Loucy (cell line): Measurements from ENCODE around the gene RCE1.

Experiments used
- H2AFZ ChIP-seq: fragments of 200-600 bp; sonication (generic); 2 replicates; pipeline ENCODE4 v1.6.0; 2016; ENCODE audit warnings: antibody characterized with exemption, mild to moderate bottlenecking, low read length, moderate library complexity
- H3F3A ChIP-seq: fragments of 200-600 bp; 2 replicates; pipeline ENCODE4 v1.6.0; 2016; ENCODE audit warnings: antibody characterized with exemption, low read depth, mild to moderate bottlenecking
- H3K27me3 ChIP-seq: fragments of 200-600 bp; sonication (generic); 2 replicates; pipeline ENCODE4 v1.6.1; 2014; ENCODE audit warnings: low read length, mild to moderate bottlenecking; ENCODE audit not compliant: insufficient read depth, poor library complexity, severe bottlenecking
- H3K36me3 ChIP-seq: fragments of 200-600 bp; sonication (generic); 2 replicates; pipeline ENCODE4 v1.6.1; 2016; ENCODE audit warnings: low read length; ENCODE audit not compliant: insufficient read depth
- H3K4me1 ChIP-seq: fragments of 200-600 bp; sonication (generic); 2 replicates; pipeline ENCODE4 v1.5.1; 2014; ENCODE audit warnings: low read length, mild to moderate bottlenecking; ENCODE audit not compliant: insufficient read depth, poor library complexity, severe bottlenecking
- H3K4me2 ChIP-seq: fragments of 200-600 bp; sonication (generic); 2 replicates; pipeline ENCODE4 v1.6.0; 2014; ENCODE audit warnings: antibody characterized with exemption, low read length, low read depth, mild to moderate bottlenecking; ENCODE audit not compliant: poor library complexity, severe bottlenecking
- H3K4me3 ChIP-seq: fragments of 200-600 bp; sonication (generic); 2 replicates; pipeline ENCODE4 v1.5.1; 2014; ENCODE audit warnings: low read length, mild to moderate bottlenecking, mixed read lengths; ENCODE audit not compliant: poor library complexity, severe bottlenecking
- H3K79me2 ChIP-seq: fragments of 200-600 bp; sonication (generic); 2 replicates; pipeline ENCODE4 v1.6.1; 2014; ENCODE audit warnings: low read length; ENCODE audit not compliant: insufficient read depth
- H3K9ac ChIP-seq: fragments of 200-600 bp; sonication (generic); 2 replicates; pipeline ENCODE4 v1.6.0; 2014; ENCODE audit warnings: mild to moderate bottlenecking, low read depth, low read length, moderate library complexity; ENCODE audit not compliant: poor library complexity, severe bottlenecking
- H3K9me2 ChIP-seq: fragments of 200-600 bp; sonication (generic); replicated peaks from 2 replicates; pipeline ENCODE4 v1.6.1; 2016; ENCODE audit warnings: low read depth, low read length, mixed read lengths
- H3K9me3 ChIP-seq: fragments of 200-600 bp; sonication (generic); 2 replicates; pipeline ENCODE4 v1.6.1; 2014; ENCODE audit warnings: mild to moderate bottlenecking, antibody characterized with exemption, low read length, low read depth; ENCODE audit not compliant: insufficient read depth
- H4K20me1 ChIP-seq: fragments of 200-600 bp; sonication (generic); 2 replicates; pipeline ENCODE4 v1.6.0; 2014; ENCODE audit warnings: antibody characterized with exemption, low read length, mild to moderate bottlenecking; ENCODE audit not compliant: insufficient read depth, poor library complexity, severe bottlenecking
- CTCF ChIP-seq: fragments of 200-600 bp; sonication (generic); conservative IDR thresholded peaks from 2 replicates; pipeline ENCODE4 v1.5.1; 2014; ENCODE audit warnings: mild to moderate bottlenecking, antibody characterized with exemption, low read length
- EZH2phosphoT487 ChIP-seq: fragments of 200-600 bp; IDR thresholded peaks from 2 replicates; pipeline ENCODE4 v1.6.1; 2018; ENCODE audit warnings: antibody characterized with exemption, mild to moderate bottlenecking, moderate library complexity, borderline replicate concordance

The RCE1 gene

GRCh38 chr11:66881451-66881835, 38.2 kb downstream of the RCE1 start:
- no peaks in the 10 kb centered on the region for H3K36me3 ChIP-seq
- H3F3A ChIP-seq, result 0 out of 2 replicates have a peak, but pooled peaks cover 3% of the 10 kb centered on the region
- no peaks in the 10 kb centered on the region for H3K9me3 ChIP-seq
- H3K4me3 ChIP-seq, result peak overlapping the region; percentile 52
- H4K20me1 ChIP-seq, result no peaks in the 10 kb centered on the region
- peaks cover 28% of the 10 kb centered on the region for H3K4me1 ChIP-seq
- TF ChIP-seq CTCF, result peak; percentile 35
- TF ChIP-seq EZH2phosphoT487, result no peak
- H3K4me2 ChIP-seq, result peak overlapping the region; percentile 72
- H3K9me2 ChIP-seq, result no peaks in the 10 kb centered on the region
- H3K79me2 ChIP-seq, result no peaks in the 10 kb centered on the region
- peak overlapping the region; percentile 54 for H3K9ac ChIP-seq
- H2AFZ ChIP-seq, result no peak overlapping the region
- H3K27me3 ChIP-seq, result no peaks in the 10 kb centered on the region

- Histone ChIP-seq H3K4me3 (no peak overlapping the region), H3K4me1 (peaks cover 28% of the 10 kb centered on the region), H3K9me2 (no peaks in the 10 kb centered on the region), H3K27me3 (no peaks in the 10 kb centered on the region), H3F3A (0 out of 2 replicates have a peak, but pooled peaks cover 3% of the 10 kb centered on the region), H3K9ac (peak overlapping the region; percentile 54), H3K4me2 (no peak overlapping the region), H3K9me3 (no peaks in the 10 kb centered on the region), H2AFZ (no peak overlapping the region), H3K36me3 (no peaks in the 10 kb centered on the region), H4K20me1 (no peaks in the 10 kb centered on the region), H3K79me2 (no peaks in the 10 kb centered on the region)
- no peak for TF ChIP-seq CTCF
- no peak for TF ChIP-seq EZH2phosphoT487
These were observed 38.7 kb downstream of the RCE1 start for GRCh38 chr11:66881927-66882452.

DNA sequence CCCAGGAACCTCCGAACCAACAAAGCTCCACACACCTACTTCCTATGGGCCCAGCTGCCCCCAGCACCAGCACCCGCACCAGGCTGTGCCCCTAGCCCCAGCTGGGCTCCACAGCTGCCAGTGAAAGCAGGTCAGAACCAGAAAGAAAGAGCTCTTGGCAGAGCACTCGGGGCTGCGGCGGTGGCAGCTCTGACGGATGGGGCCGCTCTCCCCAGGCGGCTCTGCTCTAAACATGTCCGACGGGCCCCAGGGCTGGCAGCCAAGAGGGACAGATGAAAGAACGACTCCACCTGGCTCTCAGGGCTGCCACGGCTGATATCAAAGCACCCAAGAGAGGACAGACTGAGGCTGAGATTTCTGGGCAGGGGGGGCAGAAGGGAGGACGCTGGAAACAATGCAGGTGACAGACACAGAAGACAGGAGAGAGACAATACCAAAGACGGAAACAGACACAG, 39.3 kb downstream of the RCE1 start:
- Histone ChIP-seq H3K4me2 (no peak overlapping the region), H3K4me3 (no peak overlapping the region), H3K4me1 (peaks cover 28% of the 10 kb centered on the region)

More for the DNA sequence above, 39.3 kb downstream of the RCE1 start:
- H3K79me2 ChIP-seq, result no peaks in the 10 kb centered on the region
- no peak overlapping the region for H3K9ac ChIP-seq
- H4K20me1 ChIP-seq, result no peaks in the 10 kb centered on the region
- H3K27me3 ChIP-seq, result no peaks in the 10 kb centered on the region
- H3K36me3 ChIP-seq, result no peaks in the 10 kb centered on the region
- H2AFZ ChIP-seq, result no peak overlapping the region
- no peaks in the 10 kb centered on the region for H3K9me3 ChIP-seq
- 0 out of 2 replicates have a peak, but pooled peaks cover 3% of the 10 kb centered on the region for H3F3A ChIP-seq
- no peaks in the 10 kb centered on the region for H3K9me2 ChIP-seq
- TF ChIP-seq CTCF (no peak), EZH2phosphoT487 (no peak)
